ENCODE measurements around the gene NTRK2.

Gene NTRK2

DNA sequence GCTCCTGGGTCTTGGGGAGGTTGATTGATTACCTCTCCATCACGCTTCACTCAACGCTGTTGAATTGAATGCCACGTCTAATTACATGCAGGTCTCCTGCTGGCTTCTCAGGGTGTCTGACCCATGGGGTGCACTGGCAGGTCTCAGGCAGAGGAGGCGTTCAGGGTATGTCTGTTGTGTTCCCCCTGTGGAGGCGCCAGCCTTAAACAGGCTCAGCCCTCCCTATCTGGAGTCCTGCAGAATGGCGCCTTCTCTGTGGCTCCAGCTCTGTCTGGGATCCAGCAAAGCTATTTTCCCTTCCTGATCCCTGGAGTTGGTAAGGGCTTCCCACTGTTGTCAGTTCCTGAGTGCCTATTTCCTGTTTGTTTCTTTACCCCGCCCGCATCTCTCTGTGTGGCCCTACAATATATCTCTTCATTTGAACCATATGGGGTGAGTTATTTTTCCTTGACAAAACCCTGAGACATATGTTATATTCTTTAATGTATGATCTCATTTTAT is 150.0 kb downstream of the NTRK2 start:
- no peak for DNase-seq (ENCODE audit: low spot score)

GRCh38 chr9:84821431-84821830 is 151.9 kb downstream of the NTRK2 start:
- no peak for DNase-seq (ENCODE audit: low spot score)

GRCh38 chr9:84822589-84823233 is 153.2 kb downstream of the NTRK2 start:
- no peak for DNase-seq (ENCODE audit: low spot score)

- no peak for DNase-seq (ENCODE audit: low spot score)
These were observed 154.1 kb downstream of the NTRK2 start for GRCh38 chr9:84823421-84824271.

GRCh38 chr9:84827216-84827765 is 157.8 kb downstream of the NTRK2 start:
- no peak for DNase-seq (ENCODE audit: low spot score)

DNA sequence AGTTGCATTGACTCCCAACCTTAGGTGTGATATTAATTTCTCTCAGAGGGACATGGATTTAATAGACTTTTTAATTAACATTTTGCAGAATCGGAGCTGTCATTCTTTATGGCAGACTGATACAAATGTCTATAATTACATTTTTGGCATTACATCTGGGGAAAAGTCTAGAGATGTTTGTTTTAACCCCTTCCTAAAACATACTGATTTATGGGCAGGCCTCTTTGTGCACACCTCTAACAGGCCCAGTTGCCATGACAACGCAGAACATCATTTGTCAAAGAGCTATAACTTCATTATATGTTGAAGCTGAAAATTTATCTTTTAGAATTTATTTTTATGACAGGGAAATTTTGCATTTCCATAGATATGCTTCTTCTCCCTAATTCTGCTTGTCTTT is 158.5 kb downstream of the NTRK2 start:
- no peak for DNase-seq (ENCODE audit: low spot score)

- DNase-seq (ENCODE audit: low spot score) = no peak
These were observed 159.9 kb downstream of the NTRK2 start for GRCh38 chr9:84829471-84829870.

GRCh38 chr9:84829997-84830696 is 160.6 kb downstream of the NTRK2 start:
- no peak for DNase-seq (ENCODE audit: low spot score)

GRCh38 chr9:84831377-84831776 is 161.8 kb downstream of the NTRK2 start:
- DNase-seq (ENCODE audit: low spot score) = no peak

GRCh38 chr9:84832453-84832852 is 162.9 kb downstream of the NTRK2 start:
- no peak for DNase-seq (ENCODE audit: low spot score)

DNA sequence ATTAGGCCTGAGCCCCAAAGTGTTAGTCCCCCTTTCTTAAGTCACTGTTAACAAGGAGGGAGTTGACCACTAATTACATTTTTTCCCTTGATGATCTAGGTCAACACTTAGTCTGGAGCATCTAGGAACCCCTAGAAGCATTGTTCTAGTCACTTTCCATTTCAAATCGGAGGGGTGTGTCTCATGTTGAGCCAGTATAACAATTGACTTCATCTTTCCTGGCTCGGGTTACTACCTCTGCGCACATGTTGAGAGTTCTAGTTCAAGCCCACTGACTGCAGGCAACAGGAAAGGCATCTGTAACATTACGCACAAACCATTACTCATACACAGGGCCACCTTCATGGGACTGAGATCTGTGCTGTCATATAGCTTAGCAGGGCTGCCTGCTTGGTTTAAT is 164.9 kb downstream of the NTRK2 start:
- no peak for DNase-seq (ENCODE audit: low spot score)

- DNase-seq (ENCODE audit: low spot score) = no peak
These were observed 166.2 kb downstream of the NTRK2 start for GRCh38 chr9:84835745-84836144.

DNA sequence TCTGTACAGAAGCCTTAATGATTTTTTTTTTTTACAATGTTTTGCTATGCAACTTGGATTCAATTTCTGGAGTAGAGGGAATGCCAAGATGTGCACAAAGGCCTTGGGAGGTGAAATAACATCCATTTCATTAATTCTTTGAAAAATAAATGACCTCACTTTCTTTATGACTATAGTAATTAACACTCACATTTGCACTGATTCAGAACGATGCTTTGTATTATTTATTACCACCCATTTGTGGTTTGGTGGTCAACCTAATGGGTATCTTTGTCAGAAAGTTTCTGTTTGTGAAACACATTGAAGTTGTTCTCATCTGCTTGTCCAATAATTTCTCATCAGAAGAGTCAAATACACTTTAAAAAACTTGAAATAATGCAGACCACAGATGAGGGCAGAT is 169.3 kb downstream of the NTRK2 start:
- DNase-seq (ENCODE audit: low spot score) = no peak

- no peak for DNase-seq (ENCODE audit: low spot score)
These were observed 170.0 kb downstream of the NTRK2 start for GRCh38 chr9:84839541-84839940.

- no peak for DNase-seq (ENCODE audit: low spot score)
These were observed 172.4 kb downstream of the NTRK2 start for GRCh38 chr9:84841931-84842330.

DNA sequence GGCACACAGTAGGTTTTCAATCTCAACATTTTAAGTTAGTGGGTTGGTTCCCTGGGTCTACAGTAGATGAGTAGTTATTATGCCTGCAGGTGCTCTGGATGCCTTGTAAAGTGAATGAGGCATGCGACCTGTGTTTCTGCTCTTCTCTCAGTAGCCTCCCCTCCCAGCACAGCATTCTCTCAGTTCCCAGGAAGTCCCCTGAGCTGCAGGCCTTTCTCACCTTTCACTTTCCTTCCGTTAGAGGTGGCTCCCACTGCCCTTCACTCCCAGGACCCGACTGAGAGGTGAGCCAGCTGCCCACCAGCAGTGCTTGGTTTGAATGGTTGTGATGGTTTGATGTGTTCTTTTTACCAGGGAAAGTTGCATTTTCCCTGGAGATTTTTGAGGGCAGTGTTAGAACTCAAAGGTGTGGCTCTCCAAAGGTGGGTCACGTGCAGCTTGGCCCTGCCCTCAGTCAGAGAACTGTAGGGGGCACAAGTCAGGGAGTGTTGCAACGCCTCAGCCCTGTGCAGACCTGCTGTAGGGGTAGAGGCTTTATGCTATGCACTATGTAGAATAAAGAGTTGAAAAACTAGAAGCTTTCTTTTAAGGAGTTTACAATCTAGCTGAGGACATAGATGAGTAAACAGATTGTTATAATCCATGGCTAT is 173.8 kb downstream of the NTRK2 start:
- no peak for DNase-seq (ENCODE audit: low spot score)

DNA sequence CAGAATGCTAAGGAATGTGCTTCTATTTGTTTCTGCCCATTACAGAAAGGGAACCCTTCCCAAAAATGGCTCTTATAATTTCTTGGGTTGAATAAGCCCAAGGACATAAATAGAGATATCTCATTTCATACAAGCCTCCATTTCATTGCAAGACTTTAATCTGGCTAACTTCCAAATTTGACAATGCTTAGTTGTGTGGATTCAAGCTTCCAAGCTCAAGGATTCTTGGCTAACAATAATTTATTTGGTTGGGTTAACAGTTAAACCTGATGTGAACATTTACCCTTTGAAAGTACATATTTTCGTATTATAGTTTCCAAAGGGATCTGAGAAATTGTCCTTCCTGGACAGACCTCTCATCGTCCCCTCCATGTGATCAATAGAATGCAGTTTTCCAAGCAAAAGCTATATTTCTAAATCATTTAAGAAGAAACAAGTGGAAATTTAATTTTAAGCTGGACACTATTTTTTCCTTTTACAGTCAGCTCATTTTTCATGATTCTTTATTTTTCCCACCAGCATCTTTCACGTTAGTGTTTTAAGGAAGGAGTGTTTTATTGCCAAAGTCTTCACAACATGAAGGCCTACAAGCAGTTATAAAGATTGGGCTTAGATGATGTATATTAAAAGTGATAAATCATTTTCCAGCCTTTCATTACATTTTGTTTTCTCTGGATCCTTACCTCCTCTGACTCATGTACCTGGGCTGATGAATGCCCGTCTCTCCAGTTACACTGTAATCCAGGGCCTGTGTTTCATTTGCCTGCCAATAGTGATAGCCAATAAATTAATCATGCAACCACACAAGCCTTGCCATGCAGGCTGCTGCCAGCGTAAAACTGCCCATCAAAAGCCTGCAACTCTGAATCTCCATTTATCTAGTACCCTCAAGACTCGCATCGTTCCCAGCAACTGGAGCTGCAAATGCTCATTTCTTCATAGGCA is 176.7 kb downstream of the NTRK2 start:
- no peak for DNase-seq (ENCODE audit: low spot score)

- DNase-seq (ENCODE audit: low spot score) = no peak
These were observed 177.4 kb downstream of the NTRK2 start for GRCh38 chr9:84846906-84847305.

DNA sequence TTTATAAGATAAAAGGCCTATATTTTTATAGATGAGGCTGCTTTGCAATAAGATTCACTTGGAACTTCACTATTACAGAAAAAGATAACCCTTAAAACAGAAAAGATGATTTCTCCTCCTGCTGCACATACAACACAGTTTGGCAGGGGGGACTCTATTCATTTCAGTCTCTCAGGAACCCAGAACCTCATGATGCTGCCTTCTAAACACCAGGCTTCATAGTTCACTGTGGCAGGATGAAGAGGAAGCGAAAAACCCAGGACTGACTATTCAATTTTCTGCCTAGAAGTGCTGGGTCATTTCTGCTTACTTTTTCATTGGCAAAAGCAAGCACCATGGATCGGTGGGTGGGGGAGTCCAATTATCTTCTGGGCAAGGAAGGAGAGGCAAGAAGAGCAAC is 179.5 kb downstream of the NTRK2 start:
- no peak for DNase-seq (ENCODE audit: low spot score)

GRCh38 chr9:84850830-84851392 is 181.4 kb downstream of the NTRK2 start:
- no peak for DNase-seq (ENCODE audit: low spot score)
